Stimulated activated CD8-positive, alpha-beta memory T cell treated with anti-CD3 and anti-CD28 coated beads, Interleukin-7, amount 100 ng/mL, for 4 hours (primary cell): ENCODE measurements around the gene HOXB6.
A peak's percentile ranks its signal among the peaks of the same experiment; 100 is the strongest.

Source experiments
- DNase-seq, 2 donors: peaks; one replicate each; pipeline ENCODE4 v3.0.0-alpha.2; 2020; ENCODE audit warnings: low read depth in 2 of 2

HOXB6 gene

DNA sequence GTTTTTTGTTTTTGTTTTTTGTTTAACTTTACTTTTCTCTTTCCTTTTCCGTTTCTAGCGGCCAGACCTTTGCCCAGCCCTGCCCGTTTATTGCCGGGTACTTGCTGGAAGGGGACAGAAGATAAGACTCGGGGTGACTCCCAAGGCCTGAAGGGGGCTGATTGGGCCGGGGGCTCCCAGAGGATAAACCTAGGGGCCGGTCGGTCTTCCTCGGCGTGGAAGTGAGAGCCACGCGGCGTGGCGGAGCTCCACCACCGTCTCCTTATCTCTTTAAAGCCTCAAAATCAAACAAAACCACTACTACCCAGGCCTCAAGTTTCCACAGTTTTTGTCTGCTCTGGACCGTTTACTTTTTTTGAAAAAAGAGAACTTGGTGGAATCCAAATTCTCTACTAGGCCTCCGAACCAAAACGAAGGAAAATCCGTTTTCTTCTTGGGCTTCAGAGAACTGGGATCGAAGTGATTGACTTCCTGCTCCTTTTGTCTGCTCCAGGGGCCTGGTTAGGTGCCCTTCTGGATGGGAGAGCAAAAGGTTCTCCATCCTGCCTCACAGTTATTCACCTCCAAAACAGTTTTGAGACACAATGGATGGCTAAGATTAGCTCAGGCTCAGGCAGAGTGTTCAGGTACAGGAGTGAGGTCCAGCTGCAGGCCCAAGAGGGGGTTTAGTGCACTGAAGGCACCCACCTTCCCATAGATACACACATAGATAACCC is 29.9 kb upstream of the HOXB6 start:
- no peak for DNase-seq

DNA sequence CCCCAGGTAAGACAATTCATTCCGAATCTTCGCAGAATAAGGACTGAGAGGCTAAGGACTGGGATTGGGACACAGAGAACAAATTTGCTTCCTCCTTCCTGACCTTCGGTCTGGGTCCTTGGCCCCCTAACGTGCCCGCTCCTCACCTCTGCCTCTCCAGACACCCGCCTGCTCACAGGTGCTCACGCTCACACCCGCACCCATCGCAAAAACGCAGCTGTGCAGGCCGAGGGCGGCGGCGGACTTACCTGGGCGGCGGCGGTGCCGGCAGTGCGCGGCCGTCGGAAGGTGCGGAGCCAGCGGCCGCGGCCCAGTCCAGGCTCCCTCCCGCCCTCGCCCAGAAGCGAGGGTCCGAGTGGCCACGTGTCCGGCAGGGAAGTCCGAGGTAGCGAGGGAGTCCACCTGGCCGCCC is 28.5 kb upstream of the HOXB6 start:
- no peak for DNase-seq

DNA sequence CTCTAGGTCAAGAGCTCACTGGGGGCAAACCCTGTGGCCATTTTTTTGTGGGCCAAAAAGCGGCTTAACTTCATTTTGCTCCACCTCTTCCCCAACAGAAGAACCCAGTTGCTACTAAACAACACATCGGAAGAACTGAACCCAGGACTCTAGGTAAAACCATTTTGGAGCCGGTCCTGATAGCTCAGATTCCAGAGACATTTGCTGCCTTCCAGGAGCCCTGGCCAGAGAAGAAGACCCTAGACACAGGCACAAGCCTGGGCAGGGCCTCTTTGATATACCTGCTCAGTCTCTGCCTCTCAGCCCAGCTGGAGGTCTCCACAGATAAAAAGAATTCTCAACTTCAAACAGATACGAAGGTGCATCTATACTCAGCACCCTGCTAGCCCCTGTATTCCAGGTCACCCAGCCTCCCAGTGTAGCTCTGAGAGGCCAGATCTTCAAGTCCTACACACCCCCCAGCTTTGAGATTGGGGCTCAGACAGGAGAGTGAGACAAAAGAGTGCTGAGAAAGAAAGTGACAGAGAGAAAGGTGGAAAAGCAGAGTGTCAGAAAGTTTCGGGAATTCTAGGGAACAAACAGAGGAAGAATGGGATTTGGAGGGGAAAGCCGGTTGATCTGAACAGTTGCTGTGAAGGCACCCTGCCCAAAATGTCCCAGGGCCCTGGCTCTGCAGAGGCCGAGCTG is 27.9 kb upstream of the HOXB6 start:
- no peak for DNase-seq

- no peak for DNase-seq
Measured at GRCh38 chr17:48631693-48632578, 27.1 kb upstream of the HOXB6 start.

GRCh38 chr17:48630925-48631692 is 26.3 kb upstream of the HOXB6 start:
- no peak for DNase-seq

- DNase-seq, result no peak
Measured at GRCh38 chr17:48630009-48630924, 25.5 kb upstream of the HOXB6 start.

- DNase-seq, result no peak
Measured at GRCh38 chr17:48629411-48629759, 24.6 kb upstream of the HOXB6 start.

DNA sequence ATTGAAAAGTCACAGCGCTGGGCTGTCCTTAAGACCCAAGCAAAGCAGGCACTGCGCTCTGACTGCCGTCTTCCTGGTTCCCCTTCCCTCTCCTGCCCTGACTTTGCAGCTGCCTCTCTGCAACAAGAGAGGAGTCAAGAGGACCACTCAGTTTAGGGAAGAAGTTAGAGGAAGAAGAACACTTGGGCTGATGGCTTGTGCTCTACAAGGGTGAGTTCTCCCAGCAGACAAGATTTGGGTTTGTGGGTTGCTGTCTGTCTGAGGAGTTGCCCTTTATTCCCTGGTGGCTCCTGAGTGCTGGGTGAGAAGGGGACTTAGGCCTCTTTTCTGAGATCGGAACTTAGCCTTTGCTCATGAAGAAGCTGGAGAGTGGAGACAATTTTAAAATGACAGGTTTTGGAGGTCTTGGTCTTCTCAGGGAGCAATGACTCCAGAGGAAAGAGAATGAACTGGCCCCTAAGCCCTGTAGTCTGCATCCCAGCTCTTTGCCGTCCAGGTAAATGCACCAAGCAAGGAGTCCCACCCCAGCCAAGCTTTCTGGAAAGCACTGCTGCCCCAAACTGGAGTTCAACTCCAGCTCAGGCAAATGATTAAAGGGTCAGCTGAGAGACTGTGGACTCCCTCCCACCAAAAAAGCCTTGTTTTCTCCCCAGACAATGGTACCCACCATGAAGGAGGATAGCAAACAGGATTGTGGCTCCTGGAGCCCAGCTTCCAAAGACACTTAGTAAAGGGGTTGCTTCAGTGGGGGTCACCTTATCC is 24.0 kb upstream of the HOXB6 start:
- DNase-seq, result no peak

- no peak for DNase-seq
Measured at GRCh38 chr17:48627623-48628521, 23.1 kb upstream of the HOXB6 start.

GRCh38 chr17:48627118-48627597 is 22.4 kb upstream of the HOXB6 start:
- DNase-seq, result no peak

GRCh38 chr17:48626245-48627117 is 21.7 kb upstream of the HOXB6 start, which contains the start of gene HOXB9:
Gene HOXB9, minus strand, starts transcription at chr17:48626358. Its CDS starts 89 bp downstream, at chr17:48626269.
- DNase-seq, result peak; percentile 52 to 70

DNA sequence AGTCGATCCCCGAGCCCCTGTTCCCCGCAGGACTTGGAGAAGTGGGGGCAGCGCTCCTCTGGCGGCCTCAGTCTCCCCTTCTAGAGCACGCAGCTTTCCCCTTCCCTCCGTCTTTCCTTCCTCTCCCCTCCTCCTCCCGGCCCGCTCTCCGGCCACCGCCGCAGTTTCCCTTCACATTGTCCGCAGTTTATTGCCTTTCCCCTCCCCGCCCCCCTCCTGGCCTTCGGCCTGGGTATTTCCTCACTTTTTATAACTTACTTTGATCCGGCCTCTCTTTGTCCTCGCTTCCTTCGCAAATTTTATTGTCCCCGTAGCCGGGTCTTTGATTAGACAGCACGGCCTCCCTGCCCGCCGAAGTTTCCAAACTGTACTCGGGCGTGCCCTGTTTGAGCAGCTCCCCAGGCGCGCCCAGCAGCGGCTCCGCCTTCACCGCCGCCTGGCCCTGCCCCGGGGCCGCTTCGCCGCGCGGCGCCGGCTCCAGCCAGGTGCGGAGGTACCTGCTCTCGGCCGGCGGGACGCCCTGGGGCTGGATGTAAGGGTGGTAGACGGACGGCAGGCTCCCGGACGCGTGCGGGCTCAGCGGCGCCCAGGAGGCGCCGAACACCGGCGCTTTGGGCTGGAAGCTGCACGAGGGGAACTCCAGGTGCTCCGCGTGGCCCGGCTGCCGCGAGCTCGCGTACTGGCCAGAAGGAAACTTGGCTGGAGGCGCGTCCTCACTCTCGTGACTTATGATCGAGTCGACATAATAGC is 20.9 kb upstream of the HOXB6 start:
- peak in 1 of 2 donors; percentile 35 for DNase-seq

DNA sequence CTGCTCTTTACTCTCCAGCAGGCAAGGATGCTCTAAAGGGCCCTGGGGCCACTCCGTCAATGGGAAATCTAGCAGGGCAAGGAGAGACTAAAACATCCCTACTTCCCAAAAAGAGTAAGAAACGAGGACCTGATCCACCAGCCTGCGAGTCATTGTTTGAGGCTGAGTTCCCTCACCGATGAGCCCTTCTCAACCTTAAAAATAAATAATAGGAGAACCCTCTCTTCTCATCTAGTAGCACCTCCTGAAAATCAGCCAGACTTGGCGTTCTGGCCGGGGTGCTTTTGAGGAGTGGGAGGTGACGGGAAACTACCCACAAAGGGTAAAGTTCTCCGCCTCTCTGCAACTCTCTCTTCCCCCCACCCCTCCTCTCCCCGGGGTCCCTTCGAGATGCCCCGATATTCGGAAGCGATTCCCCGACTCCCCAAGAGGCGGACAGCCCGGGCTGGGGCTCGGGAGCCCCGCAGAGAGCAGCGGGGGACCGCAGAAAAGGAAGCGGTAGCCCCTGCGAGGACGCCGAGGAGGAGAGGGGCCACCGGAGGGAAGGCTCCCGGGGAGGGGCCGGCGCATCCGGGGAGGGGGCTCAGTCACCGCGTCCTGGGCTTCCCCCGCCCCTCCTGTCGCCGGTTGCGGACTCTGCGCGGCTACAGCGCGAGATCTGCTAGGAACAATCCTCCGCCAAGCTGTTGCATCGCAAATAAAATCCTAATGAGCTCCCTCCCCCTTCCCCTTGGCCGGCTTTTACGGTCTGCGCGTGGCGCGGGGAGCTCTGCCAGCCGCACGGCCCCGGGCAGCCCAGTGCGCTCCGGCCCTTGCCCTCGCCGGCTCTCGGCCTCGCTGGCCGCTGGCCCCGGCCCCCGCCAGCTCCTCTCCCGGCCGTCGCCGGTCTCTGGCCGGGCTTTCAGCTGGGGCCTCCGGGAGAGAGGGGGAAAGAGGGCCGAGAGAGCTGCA is 20.0 kb upstream of the HOXB6 start:
- no peak for DNase-seq

DNA sequence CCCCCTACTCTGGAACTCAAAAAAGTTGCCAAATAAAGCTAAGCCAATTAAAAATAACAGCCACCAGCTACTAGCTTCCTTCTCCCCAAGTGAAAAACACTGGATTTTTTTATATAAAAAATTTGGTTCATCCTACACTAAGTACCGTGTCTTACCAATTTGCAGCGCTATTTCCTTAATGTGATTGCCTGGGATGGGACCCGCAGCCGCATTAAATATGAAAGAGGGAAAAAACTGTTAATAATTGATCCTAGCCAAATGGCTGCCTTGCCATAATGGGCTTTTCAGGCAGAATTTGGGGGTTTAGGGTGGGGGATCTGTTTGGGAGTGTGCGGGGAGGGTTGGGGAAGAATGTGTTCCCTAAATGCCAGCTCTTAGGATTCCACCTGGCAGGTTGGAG is 19.3 kb upstream of the HOXB6 start:
- DNase-seq, result no peak

DNA sequence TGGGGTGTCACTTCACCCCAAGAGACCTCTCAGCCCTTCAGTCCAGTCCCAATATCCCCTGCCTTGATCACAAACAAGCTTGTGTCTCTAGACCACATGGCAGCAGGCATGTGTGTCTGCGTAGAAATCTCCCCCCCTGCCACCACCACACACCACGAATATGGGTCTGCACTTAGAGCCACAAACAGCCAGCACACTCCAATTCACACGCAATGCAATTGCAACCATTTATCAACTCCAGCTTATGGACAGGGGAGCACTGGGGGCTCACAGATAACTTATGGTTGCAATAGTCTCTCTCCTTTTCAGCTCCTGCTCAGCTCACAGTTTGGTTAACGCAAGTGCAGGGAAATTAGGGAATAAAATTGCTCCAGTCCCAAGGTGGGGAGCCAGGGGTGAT is 18.8 kb upstream of the HOXB6 start:
- DNase-seq, result no peak

GRCh38 chr17:48622857-48623256 is 18.1 kb upstream of the HOXB6 start:
- DNase-seq, result no peak
